SHP77 (cell line): Measurements from ENCODE around the gene ANTXR2.
"Not testable (repeated sequence)": the region's sequence is repeated elsewhere in the genome, so short reads cannot be mapped to it uniquely, and the experiment has no call there.

Experiments
- DNase-seq, 2 experiments: peaks; one replicate each; lab custom pipeline; 2025; lab: John Stamatoyannopoulos, UW

Gene ANTXR2

DNA sequence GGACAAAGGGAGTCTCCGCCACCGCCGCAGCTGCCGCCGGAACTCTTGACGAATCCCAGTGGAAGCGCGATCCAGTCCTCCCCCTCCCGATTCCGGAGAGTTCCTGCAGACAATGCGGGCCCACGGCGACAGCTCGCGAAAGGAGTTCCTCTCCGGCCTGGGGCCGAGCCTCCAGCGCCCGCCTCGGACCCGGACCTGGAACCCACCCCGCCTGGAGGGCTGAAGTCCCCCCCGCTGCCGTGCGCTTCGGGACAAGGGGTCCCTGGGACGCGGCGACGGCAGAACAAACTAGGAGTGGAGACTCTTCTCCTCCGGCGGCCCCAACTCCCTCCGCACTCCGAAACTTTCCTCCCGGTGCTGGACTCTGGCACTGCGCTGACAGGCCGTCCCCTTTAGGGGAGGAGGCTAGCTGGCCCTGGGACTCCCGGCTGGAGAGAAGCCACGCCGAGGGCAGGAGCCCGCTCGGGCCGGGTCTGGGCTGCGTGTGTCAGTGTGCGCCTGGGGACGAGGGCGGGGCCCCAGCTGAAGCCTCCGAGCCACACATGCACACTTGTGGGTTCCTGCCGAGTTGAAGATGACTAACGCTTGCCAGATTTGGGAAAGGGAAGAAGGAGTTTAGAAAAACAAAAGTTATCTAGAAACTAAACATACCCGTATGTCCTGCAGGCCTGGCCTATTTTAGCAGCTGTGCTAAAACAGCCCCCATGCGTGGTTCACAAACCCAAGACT, at the start of gene ANTXR2:
ANTXR2 (minus strand) TSS at position 486 of the 729 bp plus-strand sequence. CDS start 669 bp downstream, outside the sequence.
- peak; percentile 72 to 74 for DNase-seq

DNA sequence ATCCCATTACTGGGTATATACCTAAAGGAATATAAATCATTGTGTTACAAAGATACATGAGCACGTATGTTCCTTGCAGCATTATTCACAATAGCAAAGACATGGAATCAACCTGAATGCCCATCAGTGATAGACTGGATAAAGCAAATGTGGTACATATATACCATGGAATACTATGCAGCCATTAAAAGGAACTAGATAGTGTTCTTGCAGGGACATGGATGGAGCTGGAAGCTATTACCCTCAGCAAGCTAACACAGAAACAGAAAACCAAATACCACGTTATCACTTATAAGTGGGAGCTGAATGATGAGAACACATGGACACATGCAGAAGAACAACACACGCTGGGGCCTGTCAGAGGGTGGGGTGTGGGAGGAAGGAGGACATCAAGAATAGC, 48.8 kb upstream of the ANTXR2 start:
- not testable (repeated sequence) for DNase-seq

GRCh38 chr4:80119620-80120019, 46.6 kb upstream of the ANTXR2 start:
- DNase-seq, result not testable (repeated sequence)

GRCh38 chr4:80116516-80116915, 43.5 kb upstream of the ANTXR2 start:
- DNase-seq, result no peak

DNA sequence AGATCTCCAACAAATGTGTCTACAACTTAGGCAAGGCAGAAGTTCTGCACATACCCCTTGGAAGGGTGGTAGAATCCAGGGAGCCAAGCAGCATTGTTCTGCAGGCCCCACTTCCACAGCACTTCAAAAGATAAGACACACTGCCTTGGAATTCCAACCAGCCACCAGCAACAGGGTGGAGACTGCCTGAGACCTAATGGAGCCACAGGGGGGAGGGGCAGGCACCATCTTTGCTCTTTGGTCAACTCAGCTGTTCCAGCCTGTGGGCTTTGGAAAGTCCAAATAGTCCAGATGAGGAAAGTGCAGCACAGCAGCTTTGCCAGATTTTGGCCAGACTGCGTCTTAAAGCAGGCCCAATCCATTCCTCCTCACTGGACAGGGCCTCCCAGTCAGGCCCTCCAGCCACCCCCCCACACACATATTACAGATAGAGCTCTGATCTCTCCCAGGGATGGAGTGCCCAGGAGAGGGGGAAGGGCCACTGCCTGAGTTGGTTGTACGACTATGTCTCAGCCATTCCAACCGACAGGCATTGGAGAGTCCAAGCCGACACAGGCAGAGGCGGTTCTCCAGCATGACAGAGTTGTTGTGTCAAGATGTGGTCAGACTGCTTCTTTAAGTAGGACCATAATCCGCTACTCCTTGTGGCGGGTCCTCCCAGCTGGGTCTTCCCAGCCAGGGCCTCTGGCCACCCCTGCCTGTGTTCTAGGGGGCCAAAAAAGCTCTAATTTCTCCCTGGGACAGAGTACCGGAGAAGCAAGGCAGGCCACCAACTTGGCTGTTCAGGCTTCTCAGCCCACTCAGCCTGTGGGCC, 42.5 kb upstream of the ANTXR2 start:
- no peak for DNase-seq

GRCh38 chr4:80114732-80115265, 41.8 kb upstream of the ANTXR2 start:
- DNase-seq, result no peak

- DNase-seq, result no peak
These were observed 40.6 kb upstream of the ANTXR2 start for GRCh38 chr4:80113615-80114014.

- no peak for DNase-seq
These were observed 39.2 kb upstream of the ANTXR2 start for GRCh38 chr4:80112236-80112635.

GRCh38 chr4:80111276-80111675, 38.2 kb upstream of the ANTXR2 start:
- DNase-seq, result no peak

DNA sequence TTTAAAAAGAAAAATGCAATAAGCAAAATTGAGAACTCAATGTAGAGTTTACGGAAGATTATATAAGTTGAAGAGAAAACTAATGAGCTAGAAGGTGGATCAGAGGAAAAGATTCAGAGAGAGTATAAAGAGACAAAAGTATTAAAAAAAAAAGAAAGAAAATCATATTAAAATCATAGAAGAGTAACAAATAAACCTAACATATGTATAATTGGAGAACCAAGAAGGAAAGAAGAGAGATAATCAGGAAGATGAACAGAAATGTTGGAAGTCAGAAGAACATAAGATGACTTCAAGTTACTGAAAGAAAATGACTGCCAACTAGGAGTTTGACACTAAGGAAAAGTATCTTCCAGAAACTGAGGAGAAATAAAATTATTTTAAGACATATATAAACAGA, 34.3 kb upstream of the ANTXR2 start:
- DNase-seq, result no peak

- no peak for DNase-seq
These were observed 31.9 kb upstream of the ANTXR2 start for GRCh38 chr4:80104927-80105326.

GRCh38 chr4:80103629-80104028, 30.6 kb upstream of the ANTXR2 start:
- no peak for DNase-seq

DNA sequence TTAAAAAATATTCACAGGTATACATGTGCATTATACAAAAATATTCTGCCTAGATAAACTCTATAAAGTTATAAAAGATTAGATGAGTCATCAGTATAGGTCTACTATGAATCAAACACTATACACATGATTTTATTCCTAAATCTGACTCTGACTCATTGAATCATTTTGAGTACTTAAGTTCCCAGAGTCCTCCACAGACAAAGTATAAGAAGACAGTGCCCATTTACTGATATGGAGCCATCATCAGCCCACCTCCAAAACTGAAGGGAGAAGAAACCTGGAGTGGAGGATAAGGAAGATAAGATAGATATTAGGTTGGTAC, 28.7 kb upstream of the ANTXR2 start:
- DNase-seq, result no peak

DNA sequence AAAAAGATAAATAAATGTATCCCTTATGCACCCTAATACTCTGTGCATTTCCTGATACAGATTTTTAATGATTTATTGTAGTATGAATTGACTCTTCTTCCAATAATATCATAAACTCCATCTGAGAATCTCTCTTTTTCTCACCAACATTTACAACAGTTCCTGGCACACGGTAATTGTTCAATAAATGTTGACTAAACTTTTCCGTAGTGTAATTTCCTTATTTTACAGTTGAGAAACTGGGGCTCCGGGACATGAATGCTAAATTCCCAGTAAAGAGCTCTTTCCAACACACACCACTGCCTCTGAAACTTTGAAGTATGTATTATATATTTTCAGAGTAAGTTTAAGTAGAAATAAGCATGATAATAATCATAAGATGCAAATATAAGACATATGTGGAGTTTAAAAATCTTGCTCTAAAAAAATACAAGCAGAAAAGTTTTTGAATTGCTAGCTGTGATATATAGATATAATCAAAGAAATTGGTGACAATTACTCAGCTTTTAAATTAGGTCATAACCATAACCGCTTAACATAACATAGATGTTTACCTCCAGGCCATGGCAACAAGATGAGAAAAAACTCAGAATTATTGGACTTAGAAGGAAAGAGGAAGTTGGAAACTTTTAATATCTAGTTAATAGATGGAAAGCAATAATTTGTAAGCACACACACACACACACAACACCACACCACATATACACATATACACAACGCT, 28.2 kb upstream of the ANTXR2 start:
- no peak for DNase-seq

GRCh38 chr4:80099671-80100070, 26.6 kb upstream of the ANTXR2 start:
- DNase-seq, result no peak

DNA sequence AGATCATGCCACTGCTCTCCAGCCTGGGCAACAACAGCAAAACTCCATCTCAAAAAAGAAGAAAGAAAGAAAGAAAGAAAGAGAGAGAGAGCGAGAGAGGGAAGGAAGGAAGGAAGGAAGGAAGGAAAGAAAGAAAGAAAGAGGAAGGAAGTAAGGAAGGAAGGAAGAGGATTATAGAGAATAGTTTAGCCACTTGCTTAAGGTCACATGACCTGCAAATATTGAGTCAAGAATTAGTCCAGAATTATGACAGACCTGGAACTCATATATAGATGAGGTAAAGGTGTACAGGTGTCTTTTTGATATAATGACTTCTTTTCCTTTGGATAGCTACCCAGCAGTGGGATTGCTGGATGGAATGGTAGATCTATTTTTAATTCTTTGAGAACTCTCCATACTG, 25.6 kb upstream of the ANTXR2 start:
- DNase-seq, result no peak

DNA sequence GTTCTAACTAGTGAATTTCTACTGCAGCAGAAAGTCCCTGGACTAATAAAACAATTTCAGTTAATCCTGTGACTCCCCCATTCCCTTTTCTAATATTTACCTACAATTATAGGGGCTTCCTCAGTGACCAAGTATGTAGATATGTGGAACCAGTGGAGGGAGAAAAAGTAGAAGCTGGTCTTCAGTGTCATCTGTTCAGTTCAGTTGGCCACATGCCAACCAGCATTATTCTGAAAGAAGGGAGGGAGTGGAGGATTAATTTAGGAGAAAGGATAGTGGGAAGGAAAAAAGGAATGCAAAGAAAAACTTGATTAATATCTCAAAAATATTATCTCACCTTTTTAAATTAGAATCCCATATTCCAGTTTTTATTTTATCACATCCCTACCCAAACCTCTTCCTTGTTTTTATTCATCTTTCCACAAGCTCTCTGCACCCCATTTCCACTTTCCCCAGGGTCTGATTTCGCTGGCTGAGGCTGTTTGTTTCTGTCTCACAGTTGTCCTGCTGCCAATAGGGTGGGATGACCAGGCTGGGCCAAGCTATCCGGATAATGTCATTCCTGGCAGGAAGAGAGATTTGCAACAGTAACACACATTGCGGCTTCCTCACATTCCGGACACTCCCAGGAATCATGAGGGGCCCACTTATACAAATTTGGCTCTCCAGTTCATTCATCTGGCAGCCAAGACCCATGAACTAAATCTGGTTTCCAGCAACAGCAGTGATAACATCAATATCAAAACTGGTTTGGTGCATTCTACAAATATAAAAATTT, 24.6 kb upstream of the ANTXR2 start:
- no peak for DNase-seq

- no peak for DNase-seq
These were observed 23.3 kb upstream of the ANTXR2 start for GRCh38 chr4:80096175-80096850.

GRCh38 chr4:80094191-80094590, 21.2 kb upstream of the ANTXR2 start:
- no peak for DNase-seq

DNA sequence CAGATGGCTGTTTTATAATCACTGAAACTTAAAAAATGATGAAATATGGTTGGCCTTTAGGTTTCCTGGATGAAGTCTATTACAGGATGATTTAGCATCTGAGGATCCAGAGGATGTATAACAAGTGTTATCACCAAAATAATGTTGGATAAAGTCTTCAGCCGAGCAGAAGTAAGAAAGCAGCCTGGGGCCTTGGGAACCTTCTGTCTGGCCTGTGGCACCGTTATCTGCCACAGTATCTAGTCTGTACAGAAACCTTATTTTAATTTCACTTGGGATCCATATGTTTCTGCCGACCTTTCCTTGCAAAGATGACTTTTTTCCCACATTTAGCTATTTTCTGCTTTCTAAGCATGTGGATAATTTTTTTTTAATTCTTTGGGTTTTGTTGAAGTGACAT, 20.5 kb upstream of the ANTXR2 start:
- DNase-seq, result no peak

DNA sequence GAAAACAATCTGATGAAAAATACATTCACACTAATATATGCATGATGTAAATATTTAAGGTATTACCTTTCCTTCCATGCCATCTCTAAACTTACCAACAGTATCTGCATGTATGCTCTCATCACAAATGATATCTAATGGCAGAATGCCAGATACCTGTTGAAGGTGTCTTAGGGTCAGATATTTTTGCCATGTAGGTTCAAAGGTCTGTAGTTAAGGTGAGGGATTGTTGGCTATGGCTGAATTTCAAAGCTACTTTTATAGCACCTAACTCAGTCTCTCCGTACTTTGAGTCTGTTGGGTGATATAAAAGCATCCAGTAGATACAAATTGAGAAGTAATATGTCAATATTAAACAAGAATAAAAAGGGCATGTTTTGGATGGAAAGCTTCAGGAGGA, 19.8 kb upstream of the ANTXR2 start:
- DNase-seq, result no peak
